NCI-H1436 (cell line): ENCODE results near the gene COL9A3.

Source experiments
- DNase-seq: peaks from one replicate; lab custom pipeline; 2025; lab: John Stamatoyannopoulos, UW

The COL9A3 gene

GRCh38 chr20:62796699-62797491 is 20.0 kb upstream of the COL9A3 start:
- DNase-seq, result no peak

GRCh38 chr20:62797671-62798532 is 18.9 kb upstream of the COL9A3 start:
- DNase-seq, result no peak

DNA sequence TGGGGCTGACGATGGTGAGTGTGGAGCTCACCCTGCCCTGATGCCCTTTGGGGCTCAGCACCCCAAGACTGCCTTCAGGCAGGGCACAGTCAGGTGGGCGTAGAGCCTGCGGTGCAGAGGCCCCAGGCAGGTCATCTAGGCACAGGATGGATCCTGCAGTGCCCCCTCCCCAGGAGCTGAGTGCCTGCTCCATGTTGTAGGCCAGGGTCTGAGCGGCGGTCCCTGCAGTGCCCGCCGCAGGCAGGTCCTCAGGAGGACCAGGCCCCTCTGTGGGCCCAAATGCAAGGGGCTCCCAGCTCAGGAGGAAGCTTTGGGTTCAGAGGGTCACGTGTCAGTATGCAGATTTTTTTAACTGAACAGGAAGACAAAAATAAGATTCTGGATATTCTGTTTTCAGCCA is 17.8 kb upstream of the COL9A3 start:
- DNase-seq, result no peak

GRCh38 chr20:62799459-62799858 is 17.4 kb upstream of the COL9A3 start:
- no peak for DNase-seq

DNA sequence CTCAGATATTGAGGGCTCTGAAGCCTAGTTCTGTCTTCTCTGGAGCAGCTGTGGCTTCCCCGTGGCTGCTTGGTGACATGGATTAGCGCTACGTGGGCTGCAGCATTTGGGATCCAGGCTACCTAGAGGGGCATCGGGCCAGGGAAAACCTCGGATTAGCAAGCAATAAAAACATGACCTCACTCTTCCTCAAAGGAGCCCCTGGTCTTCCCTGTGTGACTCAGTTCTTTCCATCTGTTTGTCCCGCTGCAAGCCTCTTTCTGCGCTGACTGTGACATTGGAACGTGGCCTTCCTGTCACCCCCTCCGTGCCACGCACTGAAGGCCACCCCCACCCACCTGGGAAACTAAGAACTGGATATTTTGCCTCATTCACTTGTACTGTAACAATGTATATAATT is 17.0 kb upstream of the COL9A3 start:
- DNase-seq, result no peak

GRCh38 chr20:62800314-62801259 is 16.3 kb upstream of the COL9A3 start:
- no peak for DNase-seq

- DNase-seq, result no peak
Observed at GRCh38 chr20:62801284-62802010, 15.4 kb upstream of the COL9A3 start.

- DNase-seq, result no peak
Observed at GRCh38 chr20:62802026-62802712, 14.7 kb upstream of the COL9A3 start.

- peak; percentile 29 for DNase-seq
Observed at GRCh38 chr20:62804021-62804626, 12.7 kb upstream of the COL9A3 start.

GRCh38 chr20:62804627-62805154 is 12.2 kb upstream of the COL9A3 start, which contains the start of gene OGFR:
TSS of gene OGFR (plus strand) at chr20:62804835. CDS start at chr20:62804860, 25 bp downstream.
- peak; percentile 34 for DNase-seq

DNA sequence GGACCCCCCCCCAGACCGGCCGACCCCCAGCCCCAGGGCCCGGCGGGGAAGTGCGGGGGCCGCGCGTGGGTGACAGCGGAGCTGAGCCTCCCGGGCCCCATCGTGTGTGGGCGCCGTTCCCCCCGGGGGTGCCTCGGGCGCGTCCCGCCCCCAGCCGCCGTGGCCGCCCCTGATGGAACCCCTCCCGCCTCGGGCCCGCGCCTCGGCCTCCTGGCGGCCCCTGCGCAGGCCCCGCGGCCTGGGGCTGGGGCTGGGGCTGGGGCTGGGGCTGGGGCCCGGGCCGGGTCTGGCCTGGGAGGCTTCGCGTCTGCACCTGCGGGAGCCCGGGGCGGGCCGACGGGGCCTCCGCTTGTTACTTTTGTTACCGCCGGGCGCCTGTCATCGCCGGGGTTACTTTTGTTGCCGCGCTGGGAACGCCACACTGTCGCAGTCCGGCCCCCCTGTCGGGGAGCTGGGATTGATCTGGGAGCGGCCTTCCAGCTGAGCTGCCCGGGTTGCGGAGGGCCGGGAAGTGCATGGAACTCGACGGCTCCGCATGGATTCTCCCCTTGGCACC is 11.6 kb upstream of the COL9A3 start:
- DNase-seq, result no peak

- no peak for DNase-seq
Observed at GRCh38 chr20:62805711-62806382, 11.0 kb upstream of the COL9A3 start.

GRCh38 chr20:62806383-62807050 is 10.3 kb upstream of the COL9A3 start:
- no peak for DNase-seq

DNA sequence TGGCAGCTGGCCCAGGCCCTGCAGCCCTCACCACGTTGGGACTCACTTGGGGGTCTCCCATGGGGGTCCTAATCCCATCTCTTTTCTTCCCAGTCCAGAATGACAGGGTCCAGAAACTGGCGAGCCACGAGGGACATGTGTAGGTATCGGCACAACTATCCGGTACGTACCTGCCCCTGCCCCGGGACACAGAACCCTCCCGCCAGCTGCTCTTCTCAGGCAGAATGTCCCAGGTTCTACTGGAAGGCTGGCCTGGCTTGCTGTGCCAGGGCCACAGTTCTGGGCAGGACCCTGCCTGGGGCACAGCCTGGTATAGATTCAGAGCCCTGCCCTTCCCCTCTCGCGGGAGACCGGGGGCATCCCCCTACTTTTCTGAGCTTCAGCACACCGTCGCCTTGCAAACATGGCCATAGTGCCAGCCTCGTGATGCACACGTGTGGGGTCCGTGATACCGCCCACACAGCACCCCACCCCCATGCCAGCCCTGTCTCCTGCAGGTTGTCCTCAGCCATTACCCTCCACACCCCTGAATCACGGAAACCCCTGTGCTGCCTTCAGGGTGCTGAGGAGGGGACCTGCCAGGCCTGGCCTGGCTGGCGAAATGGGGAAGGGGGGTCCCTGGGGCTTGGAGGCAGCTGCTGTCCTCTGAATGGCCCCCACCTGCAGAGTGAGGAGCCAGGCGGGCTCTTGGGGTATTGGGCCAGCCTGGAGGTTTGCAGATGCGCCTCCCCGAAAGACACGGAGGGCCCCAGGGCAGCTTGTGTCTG is 9.2 kb upstream of the COL9A3 start:
- DNase-seq, result no peak

DNA sequence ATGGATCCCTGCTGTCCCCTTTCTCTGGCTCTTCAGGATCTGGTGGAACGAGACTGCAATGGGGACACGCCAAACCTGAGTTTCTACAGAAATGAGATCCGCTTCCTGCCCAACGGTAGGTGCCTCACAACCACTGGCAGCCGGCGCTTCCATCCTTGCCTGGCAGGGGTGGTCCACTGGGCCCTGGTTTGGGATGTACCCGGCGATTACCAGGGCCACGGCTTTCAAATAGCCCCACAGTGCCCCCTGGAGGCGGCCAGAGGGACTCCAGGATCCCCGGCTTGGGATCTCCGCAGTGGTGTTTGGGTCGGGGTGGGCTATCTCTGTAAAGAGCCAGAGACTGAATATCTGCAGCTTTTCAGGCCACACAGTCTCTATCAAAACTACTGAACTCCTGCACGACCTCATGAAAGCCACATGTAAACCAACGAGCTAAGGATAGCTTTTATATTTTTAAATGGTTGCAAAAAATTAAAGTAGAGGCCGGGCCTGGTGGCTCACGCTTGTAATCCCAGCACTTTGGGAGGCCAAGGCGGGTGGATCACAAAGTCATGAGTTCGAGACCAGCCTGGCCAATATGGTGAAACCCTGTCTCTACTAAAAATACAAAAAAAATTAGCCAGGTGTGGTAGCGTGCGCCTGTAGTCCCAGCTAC is 8.5 kb upstream of the COL9A3 start:
- DNase-seq, result peak; percentile 51

DNA sequence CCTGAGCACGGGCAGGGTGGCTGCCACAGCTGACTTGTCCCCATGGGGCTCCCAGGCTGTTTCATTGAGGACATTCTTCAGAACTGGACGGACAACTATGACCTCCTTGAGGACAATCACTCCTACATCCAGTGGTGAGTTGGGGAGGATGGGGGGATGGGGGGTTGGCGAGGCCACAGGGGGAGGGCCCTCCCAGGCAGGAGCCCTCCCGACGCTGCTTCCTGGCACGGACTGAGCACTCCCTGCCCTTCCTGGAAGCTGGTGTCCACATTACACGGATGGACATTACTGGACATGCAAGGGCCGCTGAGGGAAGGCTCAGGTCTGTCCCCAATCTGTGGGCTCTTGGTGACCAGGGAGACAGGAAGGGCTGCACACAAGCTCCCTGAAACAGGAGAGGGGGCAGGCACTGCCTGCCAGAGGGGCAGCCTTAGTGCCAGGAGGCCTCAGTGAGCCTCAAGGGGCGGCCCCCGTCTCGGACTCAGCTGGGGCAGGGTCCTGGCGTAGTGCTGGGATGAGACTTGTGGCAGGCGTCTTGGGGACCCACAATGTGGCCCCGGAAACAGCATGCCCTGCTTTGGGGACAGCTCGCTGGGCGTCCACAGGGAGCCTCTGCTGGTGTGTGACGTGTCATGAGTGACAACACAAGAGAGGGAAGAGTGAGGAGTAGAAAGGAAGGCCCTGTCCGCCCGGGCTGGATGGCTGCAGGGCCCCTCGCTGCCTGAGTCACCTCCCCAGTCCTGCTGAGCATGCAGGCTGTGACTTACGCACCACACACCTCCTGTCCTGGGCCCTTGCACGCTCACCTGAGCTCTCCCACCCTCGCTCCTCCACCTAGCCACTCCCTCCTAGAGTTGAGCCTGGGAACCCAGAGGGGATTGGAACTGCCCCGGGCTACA is 7.1 kb upstream of the COL9A3 start:
- DNase-seq, result no peak
